Panc1 (cell line): ENCODE measurements around the gene APOA1. TPM values are rescaled to one million over a fixed set of nuclear protein-coding genes. Genes with fewer than 3 reads are reported as not detected.

Source experiments
- ATAC-seq: fragments of 200-7000 bp; cut with Tn5 transposase; 2 replicates; pipeline ENCODE4 v1.9.1; 2020; ENCODE audit warnings: mild to moderate bottlenecking, moderate library complexity
- BruUV-seq: library from RNA; stranded (reverse); fragments of 400-500 nt; replicated peaks from 2 replicates; lab custom pipeline; 2021; lab: Mats Ljungman, UMichigan
- CTCF ChIA-PET: fragments of 300-600 bp; sonication (Branson Sonifier 250); formaldehyde crosslinking; loops from one replicate; lab custom pipeline; 2022; ENCODE audit warnings: antibody characterized with exemption; lab: Charles Lee
- POLR2A ChIA-PET: fragments of 300-600 bp; sonication (Branson Sonifier 250); formaldehyde crosslinking; loops from one replicate; lab custom pipeline; 2022; ENCODE audit warnings: antibody characterized with exemption; lab: Charles Lee
- DNase-seq: peaks from one replicate; pipeline ENCODE4 v3.0.0-alpha.2; 2010; ENCODE audit warnings: low read depth, low spot score
- H3K27ac ChIP-seq: 2 replicates; pipeline ENCODE4 v1.5.1; 2011; ENCODE audit warnings: mild to moderate bottlenecking, low read length, inconsistent platforms
- H3K27me3 ChIP-seq: fragments of 200-500 bp; sonication (Bioruptor generic); 2 replicates; pipeline ENCODE4 v1.6.0; 2014; ENCODE audit warnings: low read length, inconsistent platforms; ENCODE audit not compliant: control insufficient read depth, insufficient read depth
- H3K36me3 ChIP-seq: fragments of 200-500 bp; sonication (Bioruptor generic); 2 replicates; pipeline ENCODE4 v1.5.1; 2014; ENCODE audit warnings: inconsistent platforms, mild to moderate bottlenecking, low read length, moderate library complexity; ENCODE audit not compliant: control insufficient read depth, insufficient read depth
- H3K4me1 ChIP-seq: 2 replicates; pipeline ENCODE4 v1.5.1; 2011; ENCODE audit warnings: inconsistent platforms, mild to moderate bottlenecking, low read length, moderate library complexity; ENCODE audit not compliant: control insufficient read depth, insufficient read depth
- H3K4me3 ChIP-seq, 2 experiments: 2 replicates each; pipeline ENCODE4 v1.5.1; 2011 to 2012; ENCODE audit warnings: low read depth in 2 of 2, low read length in 2 of 2, mild to moderate bottlenecking in 2 of 2, inconsistent platforms in 1 of 2, moderate library complexity in 1 of 2
- H3K9me3 ChIP-seq: fragments of 200-500 bp; sonication (Bioruptor generic); 2 replicates; pipeline ENCODE4 v1.5.1; 2014; ENCODE audit warnings: low read depth, mild to moderate bottlenecking, inconsistent platforms, low read length, moderate library complexity; ENCODE audit not compliant: control insufficient read depth, insufficient read depth
- CTCF ChIP-seq: fragments of 450-650 bp; IDR thresholded peaks from 2 replicates; pipeline ENCODE4 v1.5.1; 2017; ENCODE audit warnings: mild to moderate bottlenecking
- POLR2AphosphoS5 ChIP-seq: IDR thresholded peaks from 2 replicates; pipeline ENCODE4 v1.6.1; 2012; ENCODE audit warnings: mild to moderate bottlenecking, low read depth, low read length, moderate library complexity
- SIN3A ChIP-seq: IDR thresholded peaks from 2 replicates; pipeline ENCODE4 v1.6.1; 2012; ENCODE audit warnings: low read depth, mild to moderate bottlenecking, low read length, moderate library complexity, borderline replicate concordance; ENCODE audit not compliant: insufficient read depth
- TCF7L2 ChIP-seq: IDR thresholded peaks from 2 replicates; pipeline ENCODE4 v1.6.1; 2011; ENCODE audit warnings: mild to moderate bottlenecking, low read depth, low read length, inconsistent platforms
- in situ Hi-C: cut with HindIII; loops from 2 replicates; pipeline ENCODE4 v1.10.0; 2016; ENCODE audit warnings: low sequenced_read_pairs, low pct_unique_long_range_greater_than_20kb
- intact Hi-C: fragments of 100-400 bp; cut with micrococcal nuclease; formaldehyde crosslinking; loops from one replicate; pipeline ENCODE4 v1.10.0; 2022; ENCODE audit not compliant: unreplicated experiment
- total RNA-seq: library from RNA; stranded (reverse); gene quantifications from one replicate; pipeline ENCODE4 v1.2.1, GENCODE V29; 2021; ENCODE audit not compliant: unreplicated experiment
- TF ChIP-seq, protein P1 (sequence below), 2 experiments: IDR thresholded peaks; 2 replicates each; pipeline ENCODE4 v1.6.1; 2011 to 2012; ENCODE audit warnings: low read depth in 2 of 2, control low read depth in 1 of 2, low read length in 1 of 2, mild to moderate bottlenecking in 1 of 2, moderate library complexity in 1 of 2; ENCODE audit not compliant: insufficient read depth in 1 of 2

APOA1 gene
- total RNA-seq, 1 experiment from 2014 or later = 1.7 TPM

- Histone ChIP-seq H3K4me1 (no peaks in the 10 kb centered on the region), H3K9me3 (no peaks in the 10 kb centered on the region), H3K4me3 (no peak overlapping the region), H3K27ac (no peak overlapping the region), H3K27me3 (no peaks in the 10 kb centered on the region; the same call in 1 of the 2 replicates), H3K36me3 (no peaks in the 10 kb centered on the region)
- ChIA-PET POLR2A (no interaction called here), CTCF (no interaction called here)
- no peak for DNase-seq
- in situ Hi-C loops (no loop called here), intact Hi-C loops (loop anchor here (5.0 kb wide), 1 partner anchor 42 kb away; the partner anchor contains the start of gene APOA1)
- BruUV-seq = no TSS peak
- ATAC-seq = no peak
- TF ChIP-seq SIN3A (no peak), TCF7L2 (no peak), POLR2AphosphoS5 (no peak), CTCF (no peak)
- TF ChIP-seq, protein P1, sequence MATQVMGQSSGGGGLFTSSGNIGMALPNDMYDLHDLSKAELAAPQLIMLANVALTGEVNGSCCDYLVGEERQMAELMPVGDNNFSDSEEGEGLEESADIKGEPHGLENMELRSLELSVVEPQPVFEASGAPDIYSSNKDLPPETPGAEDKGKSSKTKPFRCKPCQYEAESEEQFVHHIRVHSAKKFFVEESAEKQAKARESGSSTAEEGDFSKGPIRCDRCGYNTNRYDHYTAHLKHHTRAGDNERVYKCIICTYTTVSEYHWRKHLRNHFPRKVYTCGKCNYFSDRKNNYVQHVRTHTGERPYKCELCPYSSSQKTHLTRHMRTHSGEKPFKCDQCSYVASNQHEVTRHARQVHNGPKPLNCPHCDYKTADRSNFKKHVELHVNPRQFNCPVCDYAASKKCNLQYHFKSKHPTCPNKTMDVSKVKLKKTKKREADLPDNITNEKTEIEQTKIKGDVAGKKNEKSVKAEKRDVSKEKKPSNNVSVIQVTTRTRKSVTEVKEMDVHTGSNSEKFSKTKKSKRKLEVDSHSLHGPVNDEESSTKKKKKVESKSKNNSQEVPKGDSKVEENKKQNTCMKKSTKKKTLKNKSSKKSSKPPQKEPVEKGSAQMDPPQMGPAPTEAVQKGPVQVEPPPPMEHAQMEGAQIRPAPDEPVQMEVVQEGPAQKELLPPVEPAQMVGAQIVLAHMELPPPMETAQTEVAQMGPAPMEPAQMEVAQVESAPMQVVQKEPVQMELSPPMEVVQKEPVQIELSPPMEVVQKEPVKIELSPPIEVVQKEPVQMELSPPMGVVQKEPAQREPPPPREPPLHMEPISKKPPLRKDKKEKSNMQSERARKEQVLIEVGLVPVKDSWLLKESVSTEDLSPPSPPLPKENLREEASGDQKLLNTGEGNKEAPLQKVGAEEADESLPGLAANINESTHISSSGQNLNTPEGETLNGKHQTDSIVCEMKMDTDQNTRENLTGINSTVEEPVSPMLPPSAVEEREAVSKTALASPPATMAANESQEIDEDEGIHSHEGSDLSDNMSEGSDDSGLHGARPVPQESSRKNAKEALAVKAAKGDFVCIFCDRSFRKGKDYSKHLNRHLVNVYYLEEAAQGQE (IDR thresholded peaks at IDR 0.05; ENCODE audit: insufficient read depth in 1 of 2, low read depth in 2 of 2, low read length in 1 of 2) = no peak
Measured at GRCh38 chr11:116794851-116795250, 42.6 kb downstream of the APOA1 start.

DNA sequence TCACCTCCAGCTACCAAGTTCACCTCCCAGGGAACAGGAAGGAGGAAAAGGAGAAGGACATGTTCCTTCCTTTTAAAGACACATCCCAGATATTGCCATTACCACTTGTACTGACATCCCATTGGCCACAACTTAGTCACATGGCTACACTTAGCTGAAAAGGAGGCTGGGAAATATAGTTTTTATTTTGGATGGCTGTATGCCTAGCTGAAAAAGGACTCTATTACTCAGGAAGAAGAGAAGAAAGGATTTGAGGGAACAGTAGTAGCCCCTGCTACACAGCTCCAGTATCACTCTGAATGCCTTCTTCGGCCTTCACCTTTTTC, 43.7 kb downstream of the APOA1 start:
- Histone ChIP-seq H3K9me3 (no peaks in the 10 kb centered on the region), H3K27me3 (no peaks in the 10 kb centered on the region; the same call in 1 of the 2 replicates), H3K4me1 (peaks cover 1% of the 10 kb centered on the region; the same call in 1 of the 2 replicates), H3K36me3 (no peaks in the 10 kb centered on the region), H3K4me3 (no peak overlapping the region), H3K27ac (no peak overlapping the region)
- ATAC-seq (no peak), DNase-seq (no peak)
- ChIA-PET POLR2A (no interaction called here), CTCF (no interaction called here)
- in situ Hi-C loops = no loop called here
- TF ChIP-seq POLR2AphosphoS5 (no peak), TCF7L2 (no peak), CTCF (no peak), SIN3A (no peak)
- TF ChIP-seq, protein P1 (IDR thresholded peaks at IDR 0.05; ENCODE audit: insufficient read depth in 1 of 2, low read depth in 2 of 2, low read length in 1 of 2) = no peak
- no TSS peak for BruUV-seq
- intact Hi-C loops = loop anchor here (5.0 kb wide), 1 partner anchor 44 kb away; the partner anchor contains the start of gene APOA1
